ENCODE results near the gene EZH2.

- TF ChIP-seq, protein P1, sequence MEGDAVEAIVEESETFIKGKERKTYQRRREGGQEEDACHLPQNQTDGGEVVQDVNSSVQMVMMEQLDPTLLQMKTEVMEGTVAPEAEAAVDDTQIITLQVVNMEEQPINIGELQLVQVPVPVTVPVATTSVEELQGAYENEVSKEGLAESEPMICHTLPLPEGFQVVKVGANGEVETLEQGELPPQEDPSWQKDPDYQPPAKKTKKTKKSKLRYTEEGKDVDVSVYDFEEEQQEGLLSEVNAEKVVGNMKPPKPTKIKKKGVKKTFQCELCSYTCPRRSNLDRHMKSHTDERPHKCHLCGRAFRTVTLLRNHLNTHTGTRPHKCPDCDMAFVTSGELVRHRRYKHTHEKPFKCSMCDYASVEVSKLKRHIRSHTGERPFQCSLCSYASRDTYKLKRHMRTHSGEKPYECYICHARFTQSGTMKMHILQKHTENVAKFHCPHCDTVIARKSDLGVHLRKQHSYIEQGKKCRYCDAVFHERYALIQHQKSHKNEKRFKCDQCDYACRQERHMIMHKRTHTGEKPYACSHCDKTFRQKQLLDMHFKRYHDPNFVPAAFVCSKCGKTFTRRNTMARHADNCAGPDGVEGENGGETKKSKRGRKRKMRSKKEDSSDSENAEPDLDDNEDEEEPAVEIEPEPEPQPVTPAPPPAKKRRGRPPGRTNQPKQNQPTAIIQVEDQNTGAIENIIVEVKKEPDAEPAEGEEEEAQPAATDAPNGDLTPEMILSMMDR (IDR thresholded peaks at IDR 0.05; ENCODE audit: low read depth, low read length, missing input control) = no peak
- no peak for TF ChIP-seq JUND (IDR thresholded peaks at IDR 0.05)
- TF ChIP-seq, protein P2, sequence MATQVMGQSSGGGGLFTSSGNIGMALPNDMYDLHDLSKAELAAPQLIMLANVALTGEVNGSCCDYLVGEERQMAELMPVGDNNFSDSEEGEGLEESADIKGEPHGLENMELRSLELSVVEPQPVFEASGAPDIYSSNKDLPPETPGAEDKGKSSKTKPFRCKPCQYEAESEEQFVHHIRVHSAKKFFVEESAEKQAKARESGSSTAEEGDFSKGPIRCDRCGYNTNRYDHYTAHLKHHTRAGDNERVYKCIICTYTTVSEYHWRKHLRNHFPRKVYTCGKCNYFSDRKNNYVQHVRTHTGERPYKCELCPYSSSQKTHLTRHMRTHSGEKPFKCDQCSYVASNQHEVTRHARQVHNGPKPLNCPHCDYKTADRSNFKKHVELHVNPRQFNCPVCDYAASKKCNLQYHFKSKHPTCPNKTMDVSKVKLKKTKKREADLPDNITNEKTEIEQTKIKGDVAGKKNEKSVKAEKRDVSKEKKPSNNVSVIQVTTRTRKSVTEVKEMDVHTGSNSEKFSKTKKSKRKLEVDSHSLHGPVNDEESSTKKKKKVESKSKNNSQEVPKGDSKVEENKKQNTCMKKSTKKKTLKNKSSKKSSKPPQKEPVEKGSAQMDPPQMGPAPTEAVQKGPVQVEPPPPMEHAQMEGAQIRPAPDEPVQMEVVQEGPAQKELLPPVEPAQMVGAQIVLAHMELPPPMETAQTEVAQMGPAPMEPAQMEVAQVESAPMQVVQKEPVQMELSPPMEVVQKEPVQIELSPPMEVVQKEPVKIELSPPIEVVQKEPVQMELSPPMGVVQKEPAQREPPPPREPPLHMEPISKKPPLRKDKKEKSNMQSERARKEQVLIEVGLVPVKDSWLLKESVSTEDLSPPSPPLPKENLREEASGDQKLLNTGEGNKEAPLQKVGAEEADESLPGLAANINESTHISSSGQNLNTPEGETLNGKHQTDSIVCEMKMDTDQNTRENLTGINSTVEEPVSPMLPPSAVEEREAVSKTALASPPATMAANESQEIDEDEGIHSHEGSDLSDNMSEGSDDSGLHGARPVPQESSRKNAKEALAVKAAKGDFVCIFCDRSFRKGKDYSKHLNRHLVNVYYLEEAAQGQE (IDR thresholded peaks at IDR 0.05) = no peak
- TF ChIP-seq SP1 (IDR thresholded peaks at IDR 0.05) = no peak
- TF ChIP-seq, protein P3, sequence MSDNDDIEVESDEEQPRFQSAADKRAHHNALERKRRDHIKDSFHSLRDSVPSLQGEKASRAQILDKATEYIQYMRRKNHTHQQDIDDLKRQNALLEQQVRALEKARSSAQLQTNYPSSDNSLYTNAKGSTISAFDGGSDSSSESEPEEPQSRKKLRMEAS (IDR thresholded peaks at IDR 0.05) = no peak
- TF ChIP-seq TAF1 (conservative IDR thresholded peaks at IDR 0.05) = no peak
- TF ChIP-seq YY1 (IDR thresholded peaks at IDR 0.05) = no peak
- TF ChIP-seq RAD21 (IDR thresholded peaks at IDR 0.05) = no peak
- TF ChIP-seq HNF4G (IDR thresholded peaks at IDR 0.05) = no peak
Measured at GRCh38 chr7:148809856-148810255, 74.2 kb downstream of the EZH2 start.

Data from liver (tissue), 3 donors.